Right lung (tissue), 10 donors: ENCODE results near the gene MAP4K4. TPM values are rescaled to one million over a fixed set of nuclear protein-coding genes. Genes with fewer than 3 reads are reported as not detected.

Source experiments
- DNase-seq, 2 donors: peaks; one replicate each; pipeline ENCODE4 v3.0.0-alpha.2; 2013
- long read RNA-seq, 8 donors: transcript quantifications; one replicate each; lab custom pipeline, GENCODE V29; 2026
- polyA plus RNA-seq, 5 donors: library from polyadenylated mRNA; unstranded; fragments of 120-200 nt; gene quantifications; one replicate each; pipeline versions ENCODE4 v1.2.1 to v1.2.3, GENCODE V29; 2013; ENCODE audit warnings: inconsistent platforms in 1 of 5, low replicate concordance in 1 of 5; ENCODE audit not compliant: insufficient read length in 5 of 5, insufficient read depth in 1 of 5

MAP4K4 gene
- polyA plus RNA-seq: 100 to 1,000 TPM in 4 of 5 donors, 10 to 100 TPM in 1; 96.9 to 142 (median 130) TPM
- long read RNA-seq, donor 1, partial matches to known transcripts: 86 of 86 reads
- long read RNA-seq, donor 1, other reads (novel, unspliced or antisense): 0 of 86 reads
- long read RNA-seq, donor 2, partial matches to known transcripts: 45 of 45 reads
- long read RNA-seq, donor 2, other reads (novel, unspliced or antisense): 0 of 45 reads
- long read RNA-seq, donor 3, partial matches to known transcripts: 149 of 151 reads
- long read RNA-seq, donor 3, other reads (novel, unspliced or antisense): 0 of 151 reads
- long read RNA-seq, donor 4, partial matches to known transcripts: 52 of 52 reads
- long read RNA-seq, donor 4, other reads (novel, unspliced or antisense): 0 of 52 reads
- long read RNA-seq, donor 5, partial matches to known transcripts: 97 of 103 reads
- long read RNA-seq, donor 5, other reads (novel, unspliced or antisense): 0 of 103 reads
- long read RNA-seq, donor 6, partial matches to known transcripts: 92 of 92 reads
- long read RNA-seq, donor 6, other reads (novel, unspliced or antisense): 0 of 92 reads
- long read RNA-seq, donor 7, partial matches to known transcripts: 107 of 107 reads
- long read RNA-seq, donor 7, other reads (novel, unspliced or antisense): 0 of 107 reads
- long read RNA-seq, donor 8, partial matches to known transcripts: 45 of 46 reads
- long read RNA-seq, donor 8, other reads (novel, unspliced or antisense): 0 of 46 reads

DNA sequence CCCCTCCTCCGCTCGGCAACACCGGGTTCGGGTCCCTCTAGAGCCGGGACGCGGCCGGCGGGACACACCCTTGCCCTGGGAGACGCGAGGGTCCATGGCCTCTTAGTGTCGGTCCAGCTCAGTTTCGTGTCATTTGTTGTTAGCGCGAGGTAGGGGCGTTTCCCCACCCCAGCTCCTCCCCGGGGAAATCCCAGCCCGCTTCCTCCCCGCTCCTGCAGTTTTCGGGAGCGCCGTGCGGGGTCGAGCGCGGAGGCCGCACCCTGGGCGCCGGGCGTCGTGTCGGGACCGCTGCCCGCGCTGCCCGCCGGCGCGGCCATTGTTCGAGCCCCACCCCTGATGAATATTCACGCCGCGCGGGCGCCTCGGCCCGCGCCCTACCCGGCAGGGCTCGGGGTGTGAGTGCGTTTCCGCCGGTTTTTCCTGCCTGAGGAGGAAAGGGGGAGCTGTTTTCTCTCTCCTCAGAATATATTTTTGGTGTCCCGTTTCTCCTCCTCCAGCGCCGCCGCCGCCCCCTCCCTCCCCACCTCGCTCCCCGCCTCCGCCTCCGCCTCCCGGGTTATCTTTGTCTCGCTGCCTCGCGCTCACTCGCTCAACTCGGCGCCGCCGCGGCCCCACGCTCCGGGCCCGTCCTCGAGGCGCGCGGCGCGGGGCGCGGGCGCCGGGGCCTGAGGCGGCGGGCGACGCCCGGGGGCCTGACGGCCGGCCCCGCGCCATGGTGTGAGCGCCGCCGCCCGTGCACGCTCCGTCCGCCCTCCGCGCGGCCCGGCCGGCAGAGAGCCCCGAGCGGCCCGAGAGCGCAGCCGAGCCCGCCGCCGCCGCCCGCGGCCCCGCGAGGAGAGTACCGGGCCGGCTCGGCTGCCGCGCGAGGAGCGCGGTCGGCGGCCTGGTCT is at the start of gene MAP4K4:
MAP4K4 (plus strand) TSS at position 584 of the 890 bp plus-strand sequence. CDS start 374 bp downstream, outside the sequence.
- DNase-seq: peak; percentile 80 to 83

GRCh38 chr2:101653469-101653868 is 44.0 kb upstream of the MAP4K4 start:
- no peak for DNase-seq

DNA sequence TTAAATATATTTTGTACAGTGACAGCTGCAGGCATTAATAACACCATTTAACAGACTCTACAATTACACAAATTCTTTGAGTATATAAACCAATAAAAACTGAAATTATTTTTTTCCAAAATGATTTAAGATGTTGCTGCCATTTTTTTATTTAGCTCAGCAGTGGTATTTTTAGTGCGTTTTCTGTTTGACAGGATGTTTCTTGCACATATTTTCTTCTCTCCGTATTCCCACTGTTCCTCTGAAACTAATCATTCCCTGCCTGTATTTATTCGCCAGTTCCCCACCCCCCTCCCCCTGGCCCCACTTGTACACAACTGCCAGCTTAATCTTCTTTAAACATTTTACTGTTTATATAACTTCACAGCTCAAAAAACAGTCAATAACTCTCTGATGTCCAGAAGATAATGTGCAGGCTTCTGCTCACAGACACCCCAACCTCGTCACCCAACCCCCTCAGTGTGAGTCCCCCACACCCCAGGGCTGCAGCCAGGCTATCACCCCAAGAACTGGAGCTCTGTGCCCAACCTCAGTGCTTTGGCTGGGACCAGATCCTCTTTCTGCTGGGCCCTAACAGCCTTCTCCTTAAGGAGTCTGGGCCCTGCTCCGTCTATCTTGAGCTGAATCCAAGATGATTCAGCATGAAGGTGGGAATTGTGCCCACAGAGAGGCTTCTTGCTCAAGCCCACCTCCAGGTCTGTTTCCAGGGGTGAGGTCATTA is 41.6 kb upstream of the MAP4K4 start:
- DNase-seq: peak; percentile 12 to 16

DNA sequence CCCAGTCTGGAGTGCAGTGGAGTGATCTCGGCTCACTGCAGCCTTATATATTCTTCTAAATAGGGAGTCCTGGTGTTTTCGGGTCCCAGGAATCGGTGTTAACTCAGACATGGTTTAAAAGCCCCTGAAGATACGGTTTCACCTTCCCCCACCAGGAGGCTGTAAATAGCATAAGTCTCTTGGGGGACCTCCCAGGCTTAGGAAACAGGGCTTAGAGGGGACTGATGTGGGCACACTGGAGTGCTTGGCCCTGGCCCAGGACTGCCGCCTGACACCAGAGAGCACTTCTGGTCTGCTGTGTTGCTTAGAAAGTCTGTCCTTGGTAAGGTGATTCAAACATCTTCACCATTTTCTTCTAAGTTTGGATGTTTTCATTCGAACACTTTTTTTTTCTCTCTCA is 39.7 kb upstream of the MAP4K4 start:
- DNase-seq: no peak

GRCh38 chr2:101658387-101658786 is 39.1 kb upstream of the MAP4K4 start:
- DNase-seq: no peak

DNA sequence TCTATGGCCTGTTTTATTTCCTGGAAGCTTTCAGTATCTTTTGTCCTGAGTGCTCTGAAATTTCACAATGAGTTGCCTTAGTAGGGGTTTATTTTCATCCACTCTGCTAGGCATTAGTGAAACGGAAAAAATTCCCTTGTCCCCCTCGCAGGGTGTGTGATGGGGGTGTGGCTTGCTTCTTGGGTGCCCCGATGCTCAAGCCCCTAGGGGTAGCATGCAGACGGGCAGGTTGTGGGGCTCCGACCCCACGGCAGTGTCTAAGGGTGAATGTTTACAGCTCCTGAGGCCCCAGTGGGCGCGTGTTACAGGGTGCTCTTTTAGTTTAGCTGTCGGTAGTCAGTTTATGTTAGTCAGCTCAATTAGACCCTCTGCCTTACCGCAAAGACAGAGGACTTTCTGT is 32.2 kb upstream of the MAP4K4 start:
- no peak for DNase-seq

GRCh38 chr2:101667823-101668222 is 29.7 kb upstream of the MAP4K4 start:
- DNase-seq: no peak

DNA sequence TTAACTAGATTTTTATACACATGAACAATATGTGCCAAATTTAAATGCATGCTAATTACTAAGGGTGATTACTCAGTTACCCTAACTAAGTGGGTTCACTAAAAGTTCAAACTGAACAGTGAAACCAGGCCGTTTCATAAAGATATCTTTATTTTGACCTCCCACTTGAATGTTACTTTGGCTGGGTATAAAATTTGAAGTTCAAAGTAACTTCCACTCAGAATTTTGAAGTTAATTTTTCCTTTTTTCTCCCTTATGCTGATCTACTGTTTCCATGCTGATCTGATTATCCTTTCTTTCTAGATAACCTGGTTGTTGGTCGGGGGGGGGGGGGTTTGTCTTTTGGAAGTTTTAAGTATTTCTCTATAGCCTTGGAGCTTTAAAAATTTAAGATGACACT is 25.5 kb upstream of the MAP4K4 start:
- DNase-seq: no peak

- no peak for DNase-seq
Measured at GRCh38 chr2:101673920-101674319, 23.6 kb upstream of the MAP4K4 start.

- no peak for DNase-seq
Measured at GRCh38 chr2:101675512-101675911, 22.0 kb upstream of the MAP4K4 start.

- no peak for DNase-seq
Measured at GRCh38 chr2:101676674-101677073, 20.8 kb upstream of the MAP4K4 start.

- no peak for DNase-seq
Measured at GRCh38 chr2:101677658-101678057, 19.8 kb upstream of the MAP4K4 start.

DNA sequence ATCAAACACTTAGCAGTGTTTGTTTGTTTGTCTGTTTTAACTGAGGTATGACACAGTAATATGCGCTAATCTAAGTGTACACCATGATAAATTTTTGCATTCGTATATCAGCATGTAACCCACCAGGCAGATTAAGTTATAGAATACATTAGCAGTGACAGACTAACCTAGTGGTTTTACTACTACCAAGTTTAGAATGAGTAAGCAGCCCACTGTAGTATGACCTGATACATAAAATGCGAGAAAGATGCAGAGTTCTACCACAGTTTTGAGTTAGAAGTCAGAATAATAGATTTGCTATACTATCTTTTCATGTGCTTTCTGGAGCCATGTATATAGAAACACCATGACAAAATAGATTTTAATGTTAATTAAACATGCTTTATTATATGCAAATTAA is 19.1 kb upstream of the MAP4K4 start:
- no peak for DNase-seq

DNA sequence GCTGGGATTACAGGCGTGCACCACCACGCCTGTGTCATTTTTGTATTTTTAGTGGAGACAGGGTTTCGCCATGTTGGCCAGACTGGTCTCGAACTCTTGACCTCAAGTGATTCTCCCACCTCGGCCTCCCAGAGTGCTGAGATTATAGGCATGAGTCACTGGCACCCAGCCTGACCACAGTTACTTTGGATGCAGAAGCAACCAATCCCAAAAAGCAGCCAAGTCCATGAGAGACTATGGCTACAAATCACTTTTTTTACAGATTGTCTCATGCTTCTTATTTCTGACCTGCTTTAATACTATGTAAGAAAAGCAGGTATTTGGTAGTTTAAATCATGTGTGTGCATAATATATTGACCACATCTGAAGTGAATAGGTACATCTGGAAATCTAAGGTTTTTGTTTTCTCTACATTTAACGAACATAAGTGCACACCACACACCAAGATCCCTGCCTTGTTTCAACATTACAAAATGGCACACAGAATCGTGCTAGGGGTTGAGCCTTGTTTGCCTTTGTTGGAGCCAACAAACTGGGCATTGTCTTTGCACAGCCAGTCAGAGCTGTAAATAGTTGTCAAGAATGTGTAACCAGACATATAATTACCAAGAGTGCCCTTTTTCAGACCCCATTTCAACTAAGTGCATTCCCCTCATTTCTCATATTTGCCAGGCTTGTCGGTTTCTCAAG is 18.3 kb upstream of the MAP4K4 start:
- no peak for DNase-seq

DNA sequence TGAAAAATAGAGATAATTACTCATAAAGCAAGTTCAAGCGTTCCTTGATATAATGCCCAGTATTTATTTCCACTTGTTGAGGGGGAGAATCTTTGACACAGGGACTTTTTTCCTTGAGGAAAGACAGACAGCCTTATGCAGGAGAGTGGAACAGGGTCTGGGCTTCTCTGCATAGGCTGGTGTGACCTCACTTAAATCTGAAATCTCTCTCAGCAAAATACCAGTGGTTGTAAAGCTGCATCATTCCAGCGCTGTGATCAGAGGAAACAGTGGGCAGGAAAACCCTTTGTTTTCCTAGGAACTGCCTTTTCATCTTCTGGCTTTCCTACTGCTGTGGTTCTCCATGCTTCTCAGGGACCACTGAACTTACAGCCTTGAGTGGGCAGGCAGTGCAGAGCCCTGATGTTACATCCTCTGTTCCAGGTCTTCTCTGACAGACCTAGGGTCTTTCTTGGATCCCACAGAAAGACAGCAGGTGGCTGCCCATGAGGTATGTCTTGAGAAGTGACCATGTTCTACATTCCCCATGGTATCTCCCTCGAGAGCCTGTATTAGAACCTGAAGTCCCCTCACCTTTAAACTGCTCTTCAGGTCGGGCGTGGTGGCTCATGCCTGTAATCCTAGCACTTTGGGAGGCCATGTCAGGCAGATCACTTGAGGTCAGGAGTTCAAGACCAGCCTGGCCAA is 17.6 kb upstream of the MAP4K4 start:
- DNase-seq: no peak

DNA sequence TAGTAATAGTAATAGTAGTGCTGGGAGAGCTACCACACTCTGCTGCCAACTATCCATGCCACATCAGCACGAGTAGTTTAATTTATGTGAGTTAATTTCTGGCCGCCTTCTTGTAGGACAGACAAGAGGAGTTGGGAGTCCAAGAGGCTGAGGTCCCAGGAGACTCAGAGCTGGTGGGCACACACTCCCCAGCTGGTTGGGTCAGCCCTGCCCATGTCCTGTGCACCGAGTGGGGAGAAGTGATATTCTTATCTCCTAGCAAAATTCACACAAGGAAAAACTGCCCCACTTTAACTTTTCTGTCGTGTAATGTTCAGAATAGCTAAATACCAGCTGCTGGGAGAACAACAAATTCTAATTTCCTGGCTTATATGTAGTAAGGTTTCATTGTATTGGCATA is 15.2 kb upstream of the MAP4K4 start:
- no peak for DNase-seq

- no peak for DNase-seq
Measured at GRCh38 chr2:101684313-101684712, 13.2 kb upstream of the MAP4K4 start.

DNA sequence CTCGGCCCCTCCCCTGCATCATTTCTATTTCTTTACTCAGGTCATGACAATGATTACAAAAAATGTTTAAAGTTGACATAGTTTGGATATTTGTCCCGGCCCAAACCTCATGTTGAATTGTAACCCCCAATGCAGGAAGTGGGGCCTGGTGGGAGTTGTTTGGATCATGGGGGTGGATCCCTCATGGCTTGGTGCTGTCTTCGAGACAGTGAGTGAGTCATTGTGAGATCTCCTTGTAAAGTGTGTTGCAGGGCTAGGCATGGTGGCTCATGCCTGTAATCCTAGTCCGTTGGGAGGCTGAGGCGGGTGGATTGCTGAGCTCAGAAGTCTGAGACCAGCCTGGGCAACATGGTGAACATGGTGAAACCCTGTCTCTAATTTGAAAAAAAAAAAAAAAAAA is 9.2 kb upstream of the MAP4K4 start:
- DNase-seq: no peak

DNA sequence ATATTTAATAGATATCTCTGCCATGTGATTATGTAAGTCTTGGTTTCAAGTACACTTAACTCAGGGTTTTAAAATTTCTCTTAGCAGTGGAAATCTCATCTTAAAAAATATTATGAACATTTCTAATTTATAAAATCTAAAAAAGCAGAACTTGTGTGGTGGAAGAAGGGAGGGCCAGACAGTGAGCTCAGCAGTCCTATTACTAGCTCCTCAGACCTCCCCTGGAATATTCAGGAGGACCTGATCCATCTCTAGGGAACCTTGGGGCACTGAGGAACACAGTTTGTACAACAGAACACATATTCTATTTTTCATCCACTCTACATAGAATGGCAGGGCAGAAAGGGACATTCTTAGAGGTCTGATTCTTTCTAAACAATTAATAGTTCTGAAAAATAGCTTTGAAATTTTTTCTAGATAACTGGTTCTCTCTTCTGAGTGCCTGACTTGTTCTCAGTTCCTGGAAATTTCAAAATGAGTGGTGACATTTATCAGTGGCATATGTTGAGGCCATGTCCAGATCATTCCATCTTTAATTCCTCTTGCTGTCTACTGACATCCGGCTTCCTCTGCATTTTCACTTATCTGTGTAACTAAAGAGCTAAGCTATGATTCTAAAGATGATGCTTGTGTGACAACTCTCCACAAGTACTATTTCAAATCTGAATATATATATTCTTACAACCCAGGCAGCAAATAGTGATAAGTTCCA is 8.2 kb upstream of the MAP4K4 start:
- DNase-seq: no peak
